Activated naive CD8-positive, alpha-beta T cell (primary cell): ENCODE results near the gene ANAPC4.

Experiments
- H3K27ac Mint-ChIP-seq: one replicate; pipeline ENCODE4 v1.8.0; 2021; ENCODE audit warnings: mixed read lengths
- H3K27me3 Mint-ChIP-seq: one replicate; pipeline ENCODE4 v1.8.0; 2021; ENCODE audit warnings: mixed read lengths
- H3K36me3 Mint-ChIP-seq: one replicate; pipeline ENCODE4 v1.8.0; 2021; ENCODE audit warnings: mixed read lengths
- H3K4me1 Mint-ChIP-seq: one replicate; pipeline ENCODE4 v1.8.0; 2021; ENCODE audit warnings: low read depth, mixed read lengths
- H3K4me3 Mint-ChIP-seq: one replicate; pipeline ENCODE4 v1.8.0; 2021; ENCODE audit warnings: mild to moderate bottlenecking, mixed read lengths
- H3K9me3 Mint-ChIP-seq: one replicate; pipeline ENCODE4 v1.8.0; 2021; ENCODE audit warnings: low read depth, mixed read lengths

Gene ANAPC4

DNA sequence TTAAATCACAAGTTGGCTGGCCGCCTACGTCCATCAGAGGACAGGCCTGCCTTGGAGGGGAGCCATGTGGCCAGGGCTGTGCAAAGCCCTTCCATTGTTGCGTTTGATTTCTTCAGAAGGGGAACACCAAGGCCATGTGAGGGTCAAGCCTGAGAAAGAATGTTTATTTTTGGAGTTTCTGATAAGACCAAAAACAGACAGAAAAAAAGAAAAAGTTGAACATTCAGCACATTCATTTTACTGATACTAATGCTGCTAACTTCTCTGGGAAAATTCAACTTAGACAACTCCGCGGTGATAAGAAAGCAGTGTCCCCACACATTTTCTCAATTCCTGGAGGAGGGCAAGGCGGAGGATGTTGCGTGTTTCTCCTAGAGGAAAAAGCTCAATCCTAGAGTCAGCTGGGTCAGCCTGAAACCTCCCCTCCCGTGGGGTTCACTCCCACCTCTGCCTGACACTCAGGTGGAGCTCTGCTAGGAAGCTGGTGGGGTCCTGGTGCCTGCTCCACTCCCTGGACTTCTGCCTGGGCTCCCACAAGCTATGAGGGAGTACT, 63.5 kb downstream of the ANAPC4 start:
- H3K27ac Mint-ChIP-seq, result no peak overlapping the region
- peaks cover 5% of the 10 kb centered on the region for H3K27me3 Mint-ChIP-seq
- H3K4me1 Mint-ChIP-seq, result no peaks in the 10 kb centered on the region
- H3K4me3 Mint-ChIP-seq, result no peak overlapping the region
- H3K36me3 Mint-ChIP-seq, result peaks cover 8% of the 10 kb centered on the region
- H3K9me3 Mint-ChIP-seq, result no peaks in the 10 kb centered on the region

DNA sequence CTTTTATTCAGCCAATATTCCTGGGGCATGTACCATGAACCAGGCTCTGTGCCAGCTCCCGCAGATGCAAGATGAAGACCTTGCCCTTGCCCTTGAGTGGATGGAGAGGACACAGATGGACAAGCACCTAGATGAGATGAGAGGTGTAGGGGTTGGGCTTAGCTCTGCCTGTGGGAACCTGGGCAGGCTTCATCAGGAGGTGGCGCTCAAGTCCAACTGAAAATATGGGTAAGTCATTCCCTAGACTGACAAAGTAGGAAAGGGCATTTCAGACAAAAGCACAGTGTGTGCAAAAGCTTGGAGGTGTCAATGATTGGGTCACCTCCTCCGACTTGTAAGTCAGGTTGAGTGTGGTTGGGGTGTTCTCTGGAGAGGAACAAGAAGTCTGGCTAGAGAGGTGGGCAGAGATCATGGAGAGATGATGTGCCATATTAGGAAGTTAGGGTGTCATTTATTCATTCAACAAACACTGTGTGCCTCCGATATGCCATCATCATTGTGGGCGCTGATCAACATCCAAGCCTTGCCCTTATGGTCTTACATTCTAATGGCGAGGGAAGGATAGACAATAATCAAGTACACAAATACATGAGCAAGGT, 64.6 kb downstream of the ANAPC4 start:
- Mint-ChIP-seq H3K27ac (no peak overlapping the region), H3K27me3 (peaks cover 5% of the 10 kb centered on the region), H3K36me3 (peaks cover 8% of the 10 kb centered on the region), H3K4me3 (no peak overlapping the region), H3K4me1 (no peaks in the 10 kb centered on the region), H3K9me3 (no peaks in the 10 kb centered on the region)

DNA sequence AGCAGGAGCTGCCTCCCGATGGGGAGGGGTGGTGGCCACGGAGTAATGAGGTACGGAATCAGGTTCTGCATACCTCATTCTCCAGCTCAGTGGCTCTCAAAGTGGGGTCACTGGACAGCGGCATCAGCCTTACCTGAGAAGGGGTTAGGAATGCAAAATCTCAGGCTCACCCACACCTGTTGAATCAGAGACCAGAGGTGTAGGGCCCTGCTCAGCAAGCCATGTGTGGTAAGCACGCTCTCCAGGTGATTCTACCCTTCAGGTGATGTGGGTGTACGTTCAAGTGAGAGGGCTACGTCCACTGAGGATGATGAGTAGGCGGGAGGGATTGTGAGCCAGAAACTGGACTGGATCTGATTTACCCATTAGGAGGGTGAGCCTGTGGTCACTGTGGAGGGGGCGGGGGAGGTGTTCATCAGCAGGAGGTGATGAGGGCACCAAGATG, 65.8 kb downstream of the ANAPC4 start:
- H3K4me3 Mint-ChIP-seq, result no peak overlapping the region

DNA sequence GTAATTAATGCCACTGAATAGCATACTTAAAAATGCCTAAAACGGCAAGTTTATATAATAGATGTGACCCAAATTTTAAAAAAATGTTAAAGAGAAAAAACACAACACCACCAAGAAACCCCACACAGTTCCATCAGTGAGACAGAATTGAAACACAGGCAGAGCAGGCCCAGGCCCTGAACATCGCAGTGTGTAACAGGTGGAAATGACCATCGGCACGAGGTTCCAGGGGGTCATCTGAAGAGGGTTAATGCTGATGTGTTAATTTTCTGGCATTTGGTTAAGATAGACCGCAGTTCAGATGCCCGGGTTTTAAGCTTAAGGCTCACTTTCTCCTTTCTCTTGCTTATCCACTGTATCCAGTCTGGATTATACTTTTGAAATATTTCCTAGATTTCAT, 66.8 kb downstream of the ANAPC4 start:
- no peaks in the 10 kb centered on the region for H3K4me1 Mint-ChIP-seq
- H3K36me3 Mint-ChIP-seq, result peaks cover 7% of the 10 kb centered on the region
- H3K4me3 Mint-ChIP-seq, result no peak overlapping the region
- H3K27ac Mint-ChIP-seq, result no peak overlapping the region
- no peaks in the 10 kb centered on the region for H3K9me3 Mint-ChIP-seq
- H3K27me3 Mint-ChIP-seq, result peaks cover 3% of the 10 kb centered on the region

More for the DNA sequence above, 65.8 kb downstream of the ANAPC4 start:
- Mint-ChIP-seq H3K9me3 (no peaks in the 10 kb centered on the region), H3K36me3 (peaks cover 8% of the 10 kb centered on the region), H3K27me3 (peaks cover 5% of the 10 kb centered on the region), H3K27ac (no peak overlapping the region), H3K4me1 (no peaks in the 10 kb centered on the region)

DNA sequence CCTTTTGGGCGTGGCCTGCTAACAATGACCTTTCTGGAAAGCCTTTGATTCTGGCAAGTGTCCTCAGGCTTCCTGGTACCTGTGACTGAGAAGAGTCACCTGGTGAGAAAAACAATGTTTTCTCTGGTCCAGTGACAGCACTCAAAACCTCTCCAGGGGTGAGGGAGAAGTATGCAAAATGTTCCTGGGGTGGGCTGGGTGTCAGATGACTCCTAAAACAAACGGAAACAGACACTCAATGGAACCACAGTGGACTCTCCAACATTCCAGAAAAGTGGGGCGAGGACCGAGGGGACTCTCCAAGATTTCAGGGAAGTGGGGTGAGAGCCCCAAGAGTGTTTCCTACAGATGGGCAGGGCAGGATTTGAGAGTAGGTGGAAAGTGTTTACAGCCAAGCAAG, 69.5 kb downstream of the ANAPC4 start:
- Mint-ChIP-seq H3K27ac (no peak overlapping the region), H3K4me1 (no peaks in the 10 kb centered on the region), H3K4me3 (no peak overlapping the region), H3K36me3 (peaks cover 3% of the 10 kb centered on the region), H3K9me3 (no peaks in the 10 kb centered on the region), H3K27me3 (no peaks in the 10 kb centered on the region)

DNA sequence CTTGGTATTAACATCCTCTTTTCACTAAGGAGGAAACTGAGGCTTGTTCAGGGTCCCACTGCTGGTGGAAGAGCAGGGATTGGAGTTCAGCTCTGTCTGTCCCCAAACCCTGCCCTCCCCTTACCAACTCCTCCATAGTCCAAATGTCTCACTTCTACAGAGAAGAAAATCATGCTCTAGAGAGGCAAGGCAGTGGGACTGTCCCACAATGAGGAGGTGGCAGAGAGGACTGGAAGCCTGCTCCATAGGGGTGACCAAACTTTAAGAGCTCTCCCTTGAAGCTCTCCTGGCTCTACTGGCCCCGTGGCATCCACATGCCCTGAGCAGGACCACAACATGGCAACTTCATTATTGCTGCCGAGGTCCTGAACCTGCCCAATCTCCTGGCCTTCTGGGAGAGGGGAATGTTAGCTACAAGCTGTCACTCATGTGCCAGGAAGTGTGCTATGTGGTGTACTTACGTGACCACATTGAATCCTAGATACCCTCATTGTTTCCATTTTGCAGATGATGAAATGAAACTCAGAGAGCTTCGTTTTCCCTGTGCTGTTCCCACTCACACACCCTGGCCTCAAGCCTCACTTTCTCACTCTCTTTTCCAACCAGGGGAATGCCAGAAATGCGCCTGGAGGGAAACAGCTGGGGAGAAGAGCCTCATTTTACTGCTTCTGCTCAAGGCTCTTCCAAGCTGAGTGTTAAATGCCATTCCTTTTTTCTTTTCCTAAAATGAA, 71.5 kb downstream of the ANAPC4 start:
- Mint-ChIP-seq H3K4me1 (no peaks in the 10 kb centered on the region), H3K9me3 (no peaks in the 10 kb centered on the region), H3K27me3 (no peaks in the 10 kb centered on the region), H3K4me3 (no peak overlapping the region), H3K36me3 (peaks cover 3% of the 10 kb centered on the region), H3K27ac (no peak overlapping the region)

DNA sequence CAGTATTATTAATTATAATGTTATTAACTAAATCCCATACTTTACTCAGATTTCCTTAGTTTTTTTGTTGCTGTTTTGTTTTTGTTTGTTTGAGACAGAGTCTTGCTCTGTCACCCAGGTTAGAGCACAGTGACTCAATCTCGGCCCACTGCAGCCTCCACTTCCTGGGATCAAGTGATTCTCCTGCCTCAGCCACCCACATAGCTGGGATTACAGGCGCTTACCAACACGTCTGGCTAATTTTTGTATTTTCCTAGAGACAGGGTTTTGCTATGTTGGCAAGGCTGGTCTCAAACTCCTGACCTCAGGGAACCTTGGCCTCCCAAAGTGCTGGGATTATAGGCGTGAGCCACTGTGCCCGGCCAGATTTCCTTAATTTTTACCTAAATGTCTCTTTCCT, 72.2 kb downstream of the ANAPC4 start:
- H3K36me3 Mint-ChIP-seq, result peaks cover 3% of the 10 kb centered on the region
- H3K9me3 Mint-ChIP-seq, result no peaks in the 10 kb centered on the region
- no peaks in the 10 kb centered on the region for H3K27me3 Mint-ChIP-seq
- no peak overlapping the region for H3K27ac Mint-ChIP-seq
- no peak overlapping the region for H3K4me3 Mint-ChIP-seq
- no peaks in the 10 kb centered on the region for H3K4me1 Mint-ChIP-seq

DNA sequence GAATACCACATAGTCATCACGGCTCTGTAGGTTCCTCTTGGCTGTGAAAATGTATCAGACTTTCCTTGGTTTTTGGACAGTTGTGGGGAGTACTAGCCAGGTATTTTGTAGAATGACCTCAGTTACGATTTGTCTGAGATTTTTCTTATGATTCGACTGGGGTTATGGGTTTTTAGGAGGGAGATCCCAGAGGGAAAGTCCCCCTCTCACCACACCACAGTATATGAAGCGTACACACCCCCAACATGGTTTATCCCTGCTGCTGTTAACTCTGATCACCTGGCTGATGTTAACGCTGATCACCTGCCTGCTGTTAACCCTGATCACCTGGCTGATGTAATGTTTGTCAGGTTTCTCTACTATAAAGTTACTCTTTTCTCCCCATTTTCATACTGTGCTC, 72.6 kb downstream of the ANAPC4 start:
- Mint-ChIP-seq H3K27ac (no peak overlapping the region), H3K27me3 (no peaks in the 10 kb centered on the region), H3K4me1 (no peaks in the 10 kb centered on the region), H3K4me3 (no peak overlapping the region), H3K36me3 (peaks cover 3% of the 10 kb centered on the region), H3K9me3 (no peaks in the 10 kb centered on the region)

DNA sequence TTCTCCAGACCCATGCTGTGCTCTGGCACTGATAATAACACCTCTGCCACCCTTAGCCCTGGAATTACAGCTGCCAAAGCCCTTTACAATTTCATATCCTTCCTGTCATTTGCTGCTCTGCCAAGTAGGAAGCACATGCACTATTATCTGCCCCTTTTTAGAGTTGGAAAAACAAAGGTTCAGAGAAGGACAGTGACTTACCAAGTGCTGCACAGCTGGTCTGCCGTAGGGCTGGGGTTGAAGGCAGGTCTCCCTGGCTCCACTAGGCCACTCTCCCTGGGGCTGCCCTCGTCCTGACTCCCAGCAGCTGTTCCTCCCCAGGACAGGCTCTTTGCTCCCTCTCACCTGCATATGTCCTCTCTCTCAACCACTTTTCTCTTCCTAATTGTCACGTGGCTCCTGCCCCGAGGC, 73.4 kb downstream of the ANAPC4 start:
- H3K9me3 Mint-ChIP-seq, result no peaks in the 10 kb centered on the region
- peaks cover 3% of the 10 kb centered on the region for H3K36me3 Mint-ChIP-seq
- no peaks in the 10 kb centered on the region for H3K27me3 Mint-ChIP-seq
- no peak overlapping the region for H3K27ac Mint-ChIP-seq
- no peak overlapping the region for H3K4me3 Mint-ChIP-seq
- no peaks in the 10 kb centered on the region for H3K4me1 Mint-ChIP-seq

DNA sequence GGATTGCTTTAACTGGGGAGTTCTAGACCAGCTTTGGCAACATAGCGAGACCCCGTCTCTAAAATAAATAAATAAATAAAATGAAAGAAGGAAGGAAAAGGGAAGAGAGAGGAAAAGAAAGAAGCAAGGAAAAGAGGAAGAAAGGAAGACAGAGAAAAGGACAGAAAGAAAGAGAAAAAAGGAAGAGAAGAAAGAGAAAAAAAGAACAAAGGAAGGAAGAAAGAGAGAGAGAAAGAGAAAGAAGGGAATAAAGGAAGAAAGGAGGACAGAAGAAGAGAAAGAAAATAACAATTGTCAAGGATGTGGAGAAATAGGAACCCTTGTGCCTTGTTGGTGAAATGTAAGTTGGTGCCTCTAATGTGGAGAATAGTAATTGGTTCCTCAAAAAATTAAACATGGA, 74.6 kb downstream of the ANAPC4 start:
- no peak overlapping the region for H3K27ac Mint-ChIP-seq
- H3K4me3 Mint-ChIP-seq, result no peak overlapping the region
- no peaks in the 10 kb centered on the region for H3K27me3 Mint-ChIP-seq
- no peaks in the 10 kb centered on the region for H3K9me3 Mint-ChIP-seq
- H3K36me3 Mint-ChIP-seq, result no peaks in the 10 kb centered on the region
- H3K4me1 Mint-ChIP-seq, result no peaks in the 10 kb centered on the region

DNA sequence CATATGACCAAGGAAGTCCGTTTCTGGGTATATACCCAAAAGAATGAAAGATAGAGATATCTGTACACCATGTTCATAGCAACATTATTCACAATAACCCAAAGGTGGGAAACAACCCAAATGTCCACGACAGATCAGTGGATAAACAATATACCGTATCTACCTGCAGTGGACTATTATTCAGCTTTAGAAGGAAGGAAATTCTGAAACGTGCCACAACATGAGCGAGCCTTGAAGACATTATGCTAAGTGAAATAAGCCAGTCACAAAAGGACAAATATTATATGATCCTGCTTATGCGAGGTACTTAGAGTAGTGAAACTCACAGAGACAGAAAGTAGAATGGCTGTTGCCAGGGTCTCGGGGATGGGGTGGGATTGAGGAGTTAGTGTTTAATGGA, 75.0 kb downstream of the ANAPC4 start:
- H3K36me3 Mint-ChIP-seq, result no peaks in the 10 kb centered on the region

DNA sequence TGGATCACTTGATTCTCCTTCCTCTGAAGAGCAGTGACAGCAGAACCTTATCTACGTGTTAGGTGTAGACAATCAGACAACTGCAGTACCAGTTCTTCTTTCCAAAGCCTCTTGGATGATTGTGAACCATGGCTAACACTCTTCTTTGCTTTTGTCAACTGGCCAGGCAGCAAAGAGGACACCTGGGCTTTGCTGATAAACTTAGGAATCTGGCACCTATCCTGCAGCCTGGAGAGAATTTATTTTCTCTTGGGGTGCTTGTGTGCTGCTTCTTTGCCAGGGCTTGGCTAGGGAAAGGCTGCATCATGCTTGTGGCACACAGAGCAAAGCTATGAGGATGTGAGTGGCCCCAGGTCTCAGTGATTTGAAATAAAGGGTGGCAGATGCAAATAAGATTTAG, 77.4 kb downstream of the ANAPC4 start:
- Mint-ChIP-seq H3K27ac (no peak overlapping the region), H3K4me3 (no peak overlapping the region), H3K4me1 (no peaks in the 10 kb centered on the region), H3K36me3 (peaks cover 2% of the 10 kb centered on the region), H3K27me3 (no peaks in the 10 kb centered on the region), H3K9me3 (no peaks in the 10 kb centered on the region)

More for the DNA sequence above, 75.0 kb downstream of the ANAPC4 start:
- Mint-ChIP-seq H3K9me3 (no peaks in the 10 kb centered on the region), H3K4me1 (no peaks in the 10 kb centered on the region), H3K27ac (no peak overlapping the region), H3K27me3 (no peaks in the 10 kb centered on the region), H3K4me3 (no peak overlapping the region)

DNA sequence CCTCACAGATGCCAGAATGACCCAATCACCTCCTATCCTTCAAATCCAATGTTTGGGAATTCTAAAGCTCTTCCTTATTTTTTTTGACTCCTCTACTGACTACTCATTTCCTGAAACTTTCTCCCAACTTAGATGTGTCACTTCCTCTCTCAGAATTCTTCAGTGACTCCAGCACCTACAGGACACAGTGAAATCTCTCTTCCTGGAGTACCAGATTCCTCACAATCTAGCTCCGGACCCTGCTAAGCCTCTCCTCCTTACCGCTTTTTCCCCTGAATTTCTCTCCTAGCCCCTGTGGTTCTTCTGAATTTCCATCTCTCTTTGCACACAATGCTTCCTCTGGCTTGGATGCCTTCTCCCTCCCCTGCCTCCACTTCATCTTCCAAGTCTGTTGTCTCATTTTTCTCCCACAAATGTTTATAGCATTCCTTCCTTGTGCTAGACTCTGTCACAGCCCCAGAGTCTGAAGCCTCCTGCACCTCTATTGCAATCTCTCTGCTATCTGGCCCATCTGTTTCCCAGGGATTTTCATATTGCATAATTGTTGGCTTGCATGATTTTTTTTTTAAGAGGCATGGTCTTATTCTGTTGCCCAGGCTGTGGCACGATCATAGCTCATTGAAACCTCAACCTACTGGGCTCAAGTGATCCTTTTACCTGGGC, 80.1 kb downstream of the ANAPC4 start:
- Mint-ChIP-seq H3K9me3 (no peaks in the 10 kb centered on the region), H3K27me3 (no peaks in the 10 kb centered on the region), H3K4me1 (no peaks in the 10 kb centered on the region), H3K27ac (no peak overlapping the region), H3K4me3 (no peak overlapping the region), H3K36me3 (peaks cover 4% of the 10 kb centered on the region)

DNA sequence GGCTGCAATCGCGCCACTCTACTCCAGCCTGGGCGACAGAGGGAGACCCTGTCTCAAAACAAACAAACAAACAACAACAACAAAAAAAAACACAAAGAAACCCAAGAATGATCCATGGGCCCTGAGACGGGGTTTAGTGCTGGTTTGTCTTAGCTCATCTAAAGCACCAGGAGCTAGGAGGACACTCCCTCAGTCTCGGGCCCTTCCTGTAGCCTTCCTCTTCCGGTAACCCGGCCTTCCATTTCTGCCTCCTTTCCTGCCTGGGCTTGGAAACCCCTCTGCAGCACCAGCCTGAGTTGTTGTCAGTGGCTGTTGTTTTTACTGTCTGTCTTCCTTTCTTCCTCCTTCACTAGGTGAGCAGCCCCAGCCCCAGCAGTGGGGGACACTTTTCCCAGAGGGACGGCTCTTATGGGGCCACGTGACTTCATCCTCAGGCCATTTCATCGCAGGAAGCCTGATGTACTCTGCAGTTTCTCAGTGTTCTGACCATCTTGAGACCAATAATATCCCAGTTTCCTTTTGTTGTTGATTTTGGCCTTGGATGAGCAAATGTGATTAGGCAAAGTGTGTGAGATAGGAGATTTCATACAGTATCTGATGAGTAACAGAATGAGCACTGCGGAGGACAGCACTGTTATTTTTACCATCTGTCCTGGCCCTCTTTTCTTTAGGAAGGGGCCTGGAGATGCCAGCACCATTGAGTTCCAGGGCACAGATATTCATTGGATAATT, 90.1 kb downstream of the ANAPC4 start:
- peaks cover 14% of the 10 kb centered on the region for H3K36me3 Mint-ChIP-seq
- H3K4me1 Mint-ChIP-seq, result no peaks in the 10 kb centered on the region
- H3K4me3 Mint-ChIP-seq, result no peak overlapping the region
- H3K9me3 Mint-ChIP-seq, result peaks cover 11% of the 10 kb centered on the region
- peaks cover 3% of the 10 kb centered on the region for H3K27me3 Mint-ChIP-seq
- no peak overlapping the region for H3K27ac Mint-ChIP-seq

DNA sequence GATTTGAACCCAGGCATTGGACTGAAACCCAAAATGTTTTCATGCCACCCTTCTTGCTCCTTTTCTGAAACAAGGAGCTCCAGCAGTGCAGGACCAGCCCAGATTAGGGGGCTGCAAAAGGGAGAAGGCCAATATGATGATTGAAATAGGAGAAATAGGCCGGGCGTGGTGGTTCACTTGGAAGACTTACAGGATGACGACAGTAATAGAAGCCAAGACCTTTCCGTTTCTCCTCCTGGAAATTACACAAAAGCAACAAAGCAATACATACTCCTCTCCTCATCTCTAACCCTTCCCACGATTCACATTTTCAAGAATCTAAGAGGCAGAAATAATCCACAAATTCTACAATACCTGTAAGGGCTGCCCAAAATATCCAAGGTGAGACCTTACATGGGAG, 90.8 kb downstream of the ANAPC4 start:
- Mint-ChIP-seq H3K4me3 (no peak overlapping the region), H3K36me3 (peaks cover 14% of the 10 kb centered on the region), H3K4me1 (no peaks in the 10 kb centered on the region), H3K27ac (no peak overlapping the region), H3K27me3 (peaks cover 3% of the 10 kb centered on the region), H3K9me3 (peaks cover 11% of the 10 kb centered on the region)
